Measurements from ENCODE around the gene KANSL1. TPM values are rescaled to one million over a fixed set of nuclear protein-coding genes. Genes with fewer than 3 reads are reported as not detected.

Gene KANSL1
- total and polyA plus RNA-seq, 2 experiments from 2014 or later, result 49.0 to 206 TPM

GRCh38 chr17:46012506-46013079 lies 180.6 kb downstream of the KANSL1 start:
- no peaks in the 10 kb centered on the region for H3K4me1 ChIP-seq (ENCODE audit: insufficient read depth)
- no peak for DNase-seq (ENCODE audit: low spot score)
- no peaks in the 10 kb centered on the region for H3K9me2 ChIP-seq (ENCODE audit: insufficient read depth)
- Mint-ChIP-seq H3K4me3 (no peak overlapping the region), H3K27ac (no peak overlapping the region), H3K27me3 (ENCODE audit: insufficient read depth, low read depth, poor library complexity) (peaks cover 8% of the 10 kb centered on the region), H3K36me3 (ENCODE audit: low read depth) (no peaks in the 10 kb centered on the region), H3K9me3 (no peaks in the 10 kb centered on the region), H3K4me1 (no peaks in the 10 kb centered on the region; the same call in 2 of the 3 replicates)
- H3K27ac ChIP-seq (ENCODE audit: low read depth), result no peak overlapping the region
- H4K20me1 ChIP-seq (replicated peaks; ENCODE audit: insufficient read depth), result no peaks in the 10 kb centered on the region
- no peak overlapping the region for H2AFZ ChIP-seq
- no peak overlapping the region for H3K4me3 ChIP-seq
- no peak for ATAC-seq
- H3F3A ChIP-seq (replicated peaks; ENCODE audit: low read depth), result no peaks in the 10 kb centered on the region
- no peaks in the 10 kb centered on the region for H3K27me3 ChIP-seq (ENCODE audit: insufficient read depth)
- TF ChIP-seq REST (IDR thresholded peaks at IDR 0.05; ENCODE audit: unreplicated experiment), result no peak
- no peak for TF ChIP-seq ZNF462 (CRISPR knock-in tag; IDR thresholded peaks at IDR 0.05)
- no peak overlapping the region for H3K4me2 ChIP-seq
- no peaks in the 10 kb centered on the region for H3K79me2 ChIP-seq (replicated peaks; ENCODE audit: insufficient read depth)
- no peaks in the 10 kb centered on the region for H3K36me3 ChIP-seq (ENCODE audit: insufficient read depth)
